Loucy (cell line): ENCODE results near the gene HSD3B7.

ENCODE experiments used
- H2AFZ ChIP-seq: fragments of 200-600 bp; sonication (generic); 2 replicates; pipeline ENCODE4 v1.6.0; 2016; ENCODE audit warnings: antibody characterized with exemption, mild to moderate bottlenecking, low read length, moderate library complexity
- H3F3A ChIP-seq: fragments of 200-600 bp; 2 replicates; pipeline ENCODE4 v1.6.0; 2016; ENCODE audit warnings: antibody characterized with exemption, low read depth, mild to moderate bottlenecking
- H3K27me3 ChIP-seq: fragments of 200-600 bp; sonication (generic); 2 replicates; pipeline ENCODE4 v1.6.1; 2014; ENCODE audit warnings: low read length, mild to moderate bottlenecking; ENCODE audit not compliant: insufficient read depth, poor library complexity, severe bottlenecking
- H3K36me3 ChIP-seq: fragments of 200-600 bp; sonication (generic); 2 replicates; pipeline ENCODE4 v1.6.1; 2016; ENCODE audit warnings: low read length; ENCODE audit not compliant: insufficient read depth
- H3K4me1 ChIP-seq: fragments of 200-600 bp; sonication (generic); 2 replicates; pipeline ENCODE4 v1.5.1; 2014; ENCODE audit warnings: low read length, mild to moderate bottlenecking; ENCODE audit not compliant: insufficient read depth, poor library complexity, severe bottlenecking
- H3K4me2 ChIP-seq: fragments of 200-600 bp; sonication (generic); 2 replicates; pipeline ENCODE4 v1.6.0; 2014; ENCODE audit warnings: antibody characterized with exemption, low read length, low read depth, mild to moderate bottlenecking; ENCODE audit not compliant: poor library complexity, severe bottlenecking
- H3K4me3 ChIP-seq: fragments of 200-600 bp; sonication (generic); 2 replicates; pipeline ENCODE4 v1.5.1; 2014; ENCODE audit warnings: low read length, mild to moderate bottlenecking, mixed read lengths; ENCODE audit not compliant: poor library complexity, severe bottlenecking
- H3K79me2 ChIP-seq: fragments of 200-600 bp; sonication (generic); 2 replicates; pipeline ENCODE4 v1.6.1; 2014; ENCODE audit warnings: low read length; ENCODE audit not compliant: insufficient read depth
- H3K9ac ChIP-seq: fragments of 200-600 bp; sonication (generic); 2 replicates; pipeline ENCODE4 v1.6.0; 2014; ENCODE audit warnings: mild to moderate bottlenecking, low read depth, low read length, moderate library complexity; ENCODE audit not compliant: poor library complexity, severe bottlenecking
- H3K9me2 ChIP-seq: fragments of 200-600 bp; sonication (generic); replicated peaks from 2 replicates; pipeline ENCODE4 v1.6.1; 2016; ENCODE audit warnings: low read depth, low read length, mixed read lengths
- H3K9me3 ChIP-seq: fragments of 200-600 bp; sonication (generic); 2 replicates; pipeline ENCODE4 v1.6.1; 2014; ENCODE audit warnings: mild to moderate bottlenecking, antibody characterized with exemption, low read length, low read depth; ENCODE audit not compliant: insufficient read depth
- H4K20me1 ChIP-seq: fragments of 200-600 bp; sonication (generic); 2 replicates; pipeline ENCODE4 v1.6.0; 2014; ENCODE audit warnings: antibody characterized with exemption, low read length, mild to moderate bottlenecking; ENCODE audit not compliant: insufficient read depth, poor library complexity, severe bottlenecking
- EZH2phosphoT487 ChIP-seq: fragments of 200-600 bp; IDR thresholded peaks from 2 replicates; pipeline ENCODE4 v1.6.1; 2018; ENCODE audit warnings: antibody characterized with exemption, mild to moderate bottlenecking, moderate library complexity, borderline replicate concordance
- TF ChIP-seq, protein P1 (sequence below): fragments of 200-600 bp; sonication (generic); conservative IDR thresholded peaks from 2 replicates; pipeline ENCODE4 v1.5.1; 2014; ENCODE audit warnings: mild to moderate bottlenecking, antibody characterized with exemption, low read length

The HSD3B7 gene

DNA sequence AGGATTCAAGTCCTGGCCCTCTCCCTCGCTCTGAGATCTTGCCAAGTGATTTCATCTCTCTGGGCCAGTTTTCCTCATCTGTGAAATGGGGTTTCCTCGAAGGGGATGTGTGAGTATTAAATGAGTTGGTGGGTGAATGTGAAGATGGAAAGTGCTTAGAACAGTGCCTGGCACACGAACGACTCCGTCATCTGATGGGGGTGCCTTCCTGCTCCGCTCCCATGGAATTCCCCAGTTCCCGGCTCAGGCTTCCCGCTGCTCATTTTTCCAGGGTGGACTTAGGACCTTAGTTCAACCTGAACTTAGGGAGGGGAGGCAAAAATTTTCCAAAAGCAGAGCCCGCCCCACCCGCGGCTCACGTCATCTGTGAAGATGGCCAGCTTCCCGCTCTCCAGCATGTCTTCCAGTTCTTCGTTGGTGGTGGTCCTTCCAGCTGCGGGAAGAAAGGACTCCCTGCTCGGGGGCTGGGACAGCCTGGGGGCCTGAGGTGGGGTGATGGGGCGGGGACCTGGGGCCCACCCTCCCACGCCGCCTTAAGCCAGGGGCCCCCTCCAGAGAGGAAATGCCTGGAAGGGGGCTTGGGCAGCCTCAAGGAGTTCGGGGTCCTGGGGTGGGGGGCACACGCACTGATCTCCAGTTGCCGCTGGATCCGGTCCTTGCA lies 11.4 kb downstream of the HSD3B7 start:
- Histone ChIP-seq H3K27me3 (no peaks in the 10 kb centered on the region), H3K9me3 (no peaks in the 10 kb centered on the region), H4K20me1 (no peaks in the 10 kb centered on the region), H3K9ac (no peak overlapping the region), H3F3A (no peaks in the 10 kb centered on the region), H3K79me2 (no peaks in the 10 kb centered on the region), H3K4me3 (no peak overlapping the region), H3K36me3 (no peaks in the 10 kb centered on the region), H3K9me2 (no peaks in the 10 kb centered on the region), H3K4me2 (no peak overlapping the region), H2AFZ (no peak overlapping the region), H3K4me1 (peaks cover 3% of the 10 kb centered on the region)
- TF ChIP-seq, protein P1, sequence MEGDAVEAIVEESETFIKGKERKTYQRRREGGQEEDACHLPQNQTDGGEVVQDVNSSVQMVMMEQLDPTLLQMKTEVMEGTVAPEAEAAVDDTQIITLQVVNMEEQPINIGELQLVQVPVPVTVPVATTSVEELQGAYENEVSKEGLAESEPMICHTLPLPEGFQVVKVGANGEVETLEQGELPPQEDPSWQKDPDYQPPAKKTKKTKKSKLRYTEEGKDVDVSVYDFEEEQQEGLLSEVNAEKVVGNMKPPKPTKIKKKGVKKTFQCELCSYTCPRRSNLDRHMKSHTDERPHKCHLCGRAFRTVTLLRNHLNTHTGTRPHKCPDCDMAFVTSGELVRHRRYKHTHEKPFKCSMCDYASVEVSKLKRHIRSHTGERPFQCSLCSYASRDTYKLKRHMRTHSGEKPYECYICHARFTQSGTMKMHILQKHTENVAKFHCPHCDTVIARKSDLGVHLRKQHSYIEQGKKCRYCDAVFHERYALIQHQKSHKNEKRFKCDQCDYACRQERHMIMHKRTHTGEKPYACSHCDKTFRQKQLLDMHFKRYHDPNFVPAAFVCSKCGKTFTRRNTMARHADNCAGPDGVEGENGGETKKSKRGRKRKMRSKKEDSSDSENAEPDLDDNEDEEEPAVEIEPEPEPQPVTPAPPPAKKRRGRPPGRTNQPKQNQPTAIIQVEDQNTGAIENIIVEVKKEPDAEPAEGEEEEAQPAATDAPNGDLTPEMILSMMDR: no peak
- TF ChIP-seq EZH2phosphoT487: no peak

GRCh38 chr16:30996985-30997724 lies 12.1 kb downstream of the HSD3B7 start:
- peaks cover 3% of the 10 kb centered on the region for H3K4me1 ChIP-seq
- no peak overlapping the region for H3K4me3 ChIP-seq
- H3F3A ChIP-seq: no peaks in the 10 kb centered on the region
- H3K9ac ChIP-seq: no peak overlapping the region
- no peak for TF ChIP-seq EZH2phosphoT487
- TF ChIP-seq, protein P1: no peak
- H3K4me2 ChIP-seq: no peak overlapping the region
- no peaks in the 10 kb centered on the region for H3K36me3 ChIP-seq
- no peaks in the 10 kb centered on the region for H3K9me3 ChIP-seq
- no peaks in the 10 kb centered on the region for H3K9me2 ChIP-seq
- H3K27me3 ChIP-seq: no peaks in the 10 kb centered on the region
- no peak overlapping the region for H2AFZ ChIP-seq
- no peaks in the 10 kb centered on the region for H4K20me1 ChIP-seq
- no peaks in the 10 kb centered on the region for H3K79me2 ChIP-seq

DNA sequence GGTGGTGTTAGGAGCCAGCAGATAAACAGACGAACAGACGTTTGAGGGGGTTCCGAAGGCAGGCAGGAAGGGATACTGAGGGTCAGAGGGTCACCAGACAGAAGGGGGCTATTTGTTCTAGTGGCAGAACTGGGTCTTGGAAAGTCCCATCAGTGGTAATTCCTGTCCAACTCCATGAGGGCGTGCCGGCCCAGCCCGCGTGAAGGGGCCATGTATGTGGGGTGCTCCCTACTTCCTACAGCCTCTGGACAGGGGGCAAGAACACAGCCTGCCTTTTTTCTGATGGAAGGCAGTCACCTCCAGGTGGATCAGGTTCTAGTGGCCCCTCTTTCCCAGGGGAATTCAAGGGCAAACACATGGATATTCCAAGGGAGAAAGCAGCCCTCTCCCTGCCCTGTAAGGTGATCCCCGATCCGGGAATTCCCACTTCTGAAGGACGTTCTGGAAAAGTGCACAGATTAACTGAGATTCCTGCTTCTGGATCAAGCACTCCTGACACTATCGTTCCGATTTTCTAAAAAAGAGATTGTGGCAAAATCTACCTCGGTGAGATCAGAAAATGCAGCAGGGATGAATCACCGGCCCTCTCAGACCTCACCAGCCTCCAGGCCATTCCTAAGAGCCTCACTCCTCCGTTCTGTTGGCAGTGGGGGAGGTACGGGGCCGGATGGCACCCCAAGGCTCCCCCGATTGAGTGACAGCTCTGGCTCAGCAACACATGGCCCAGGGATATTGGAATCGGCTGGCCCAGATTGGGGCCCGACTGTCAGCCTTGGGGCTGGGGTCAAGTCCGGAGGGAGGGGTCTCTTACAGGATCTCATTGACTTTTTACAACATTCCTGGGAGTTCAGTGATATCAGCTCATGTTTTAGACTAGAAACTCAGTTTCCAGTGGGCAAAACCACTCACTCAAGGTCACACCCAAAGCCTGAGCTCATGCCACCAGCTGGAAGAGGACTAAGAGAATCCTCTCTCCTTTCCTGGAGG lies 13.0 kb downstream of the HSD3B7 start:
- H3K27me3 ChIP-seq: no peaks in the 10 kb centered on the region
- H3K79me2 ChIP-seq: no peaks in the 10 kb centered on the region
- no peak overlapping the region for H3K4me2 ChIP-seq
- H4K20me1 ChIP-seq: no peaks in the 10 kb centered on the region
- H2AFZ ChIP-seq: no peak overlapping the region
- H3K9ac ChIP-seq: no peak overlapping the region
- no peaks in the 10 kb centered on the region for H3K9me2 ChIP-seq
- H3K4me3 ChIP-seq: no peak overlapping the region
- H3K9me3 ChIP-seq: no peaks in the 10 kb centered on the region
- peaks cover 1% of the 10 kb centered on the region for H3K4me1 ChIP-seq
- H3K36me3 ChIP-seq: no peaks in the 10 kb centered on the region
- H3F3A ChIP-seq: no peaks in the 10 kb centered on the region
- TF ChIP-seq, protein P1: no peak
- no peak for TF ChIP-seq EZH2phosphoT487
